ENCODE data around the gene BTK. TPM values are rescaled to one million over a fixed set of nuclear protein-coding genes. Genes with fewer than 3 reads are reported as not detected.

The BTK gene
- total and polyA plus RNA-seq, 9 of the 15 experiments (the other 6 are each of a cell fraction or from before 2014, with no cell fraction given) = 14.9 to 93.4 (median 65.2) TPM

DNA sequence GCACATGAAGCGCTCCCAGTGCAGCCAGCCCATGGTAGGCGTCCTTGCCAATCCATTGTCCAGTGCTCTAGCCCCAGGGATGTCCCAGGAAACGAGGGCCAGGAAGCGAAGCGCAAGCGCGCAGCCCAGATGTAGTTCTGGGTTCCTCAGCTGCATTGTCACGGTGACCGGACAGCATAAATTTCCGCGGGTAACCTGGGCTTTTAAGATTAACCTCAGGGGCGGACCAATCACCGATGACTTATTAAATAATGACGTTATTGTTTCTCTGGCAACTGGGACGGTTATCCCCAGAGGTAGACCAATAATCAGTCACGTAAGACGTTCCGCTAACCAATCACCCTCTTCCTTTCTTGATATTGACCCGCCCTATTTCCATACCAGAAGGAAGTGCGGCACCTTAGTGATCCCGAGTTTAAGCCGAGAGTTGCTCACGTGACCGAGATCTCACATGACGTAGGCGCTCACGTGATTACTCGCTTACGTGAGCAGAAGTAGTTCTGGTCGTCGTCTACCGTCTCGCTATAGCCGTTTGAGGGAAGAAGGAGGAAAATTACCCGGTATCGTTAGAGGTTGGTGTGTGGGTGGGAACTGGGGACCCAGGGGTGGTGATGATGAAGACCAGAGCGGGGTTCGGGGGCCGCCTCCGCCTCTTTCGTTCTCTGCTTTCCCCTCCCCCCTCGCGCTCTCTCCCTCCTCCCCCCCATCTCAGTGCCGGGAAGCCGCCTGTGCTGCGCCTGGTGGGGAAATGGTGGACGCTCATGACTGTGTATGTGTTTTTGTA, 21.9 kb upstream of the BTK start, which contains the start of the genes GLA and HNRNPH2 (continued):
- TF ChIP-seq ZBTB40 (IDR thresholded peaks at IDR 0.05) (0 out of 2 replicates have a peak, but pooled peaks have one; percentile 30), ZBTB40 (CRISPR knock-in tag; IDR thresholded peaks at IDR 0.05) (no peak), PTTG1 (tag; IDR thresholded peaks at IDR 0.05; ENCODE audit: low read depth) (no peak), XRCC3 (IDR thresholded peaks at IDR 0.05) (no peak), HOXB6 (CRISPR knock-in tag; IDR thresholded peaks at IDR 0.05; ENCODE audit: borderline replicate concordance) (no peak), FOXJ2 (tag; IDR thresholded peaks at IDR 0.05) (peak; percentile 77; the same call in 1 of the 2 replicates), RNF2 (IDR thresholded peaks at IDR 0.05) (peak; percentile 49), CBX1 (IDR thresholded peaks at IDR 0.05; ENCODE audit: low read depth) (0 out of 2 replicates have a peak, but pooled peaks have one; percentile 9), CTBP1 (IDR thresholded peaks at IDR 0.05; ENCODE audit: borderline replicate concordance) (no peak)
- TF ChIP-seq, protein P1, sequence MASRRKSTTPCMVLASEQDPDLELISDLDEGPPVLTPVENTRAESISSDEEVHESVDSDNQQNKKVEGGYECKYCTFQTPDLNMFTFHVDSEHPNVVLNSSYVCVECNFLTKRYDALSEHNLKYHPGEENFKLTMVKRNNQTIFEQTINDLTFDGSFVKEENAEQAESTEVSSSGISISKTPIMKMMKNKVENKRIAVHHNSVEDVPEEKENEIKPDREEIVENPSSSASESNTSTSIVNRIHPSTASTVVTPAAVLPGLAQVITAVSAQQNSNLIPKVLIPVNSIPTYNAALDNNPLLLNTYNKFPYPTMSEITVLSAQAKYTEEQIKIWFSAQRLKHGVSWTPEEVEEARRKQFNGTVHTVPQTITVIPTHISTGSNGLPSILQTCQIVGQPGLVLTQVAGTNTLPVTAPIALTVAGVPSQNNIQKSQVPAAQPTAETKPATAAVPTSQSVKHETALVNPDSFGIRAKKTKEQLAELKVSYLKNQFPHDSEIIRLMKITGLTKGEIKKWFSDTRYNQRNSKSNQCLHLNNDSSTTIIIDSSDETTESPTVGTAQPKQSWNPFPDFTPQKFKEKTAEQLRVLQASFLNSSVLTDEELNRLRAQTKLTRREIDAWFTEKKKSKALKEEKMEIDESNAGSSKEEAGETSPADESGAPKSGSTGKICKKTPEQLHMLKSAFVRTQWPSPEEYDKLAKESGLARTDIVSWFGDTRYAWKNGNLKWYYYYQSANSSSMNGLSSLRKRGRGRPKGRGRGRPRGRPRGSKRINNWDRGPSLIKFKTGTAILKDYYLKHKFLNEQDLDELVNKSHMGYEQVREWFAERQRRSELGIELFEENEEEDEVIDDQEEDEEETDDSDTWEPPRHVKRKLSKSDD (conservative IDR thresholded peaks at IDR 0.05; ENCODE audit: low read length) = no peak
